ENCODE results near the gene DES.

Gene DES

GRCh38 chr2:219441451-219442255, 23.5 kb downstream of the DES start:
- DNase-seq = peak; percentile 30

- DNase-seq = no peak
Observed at GRCh38 chr2:219442256-219443015, 24.3 kb downstream of the DES start.

DNA sequence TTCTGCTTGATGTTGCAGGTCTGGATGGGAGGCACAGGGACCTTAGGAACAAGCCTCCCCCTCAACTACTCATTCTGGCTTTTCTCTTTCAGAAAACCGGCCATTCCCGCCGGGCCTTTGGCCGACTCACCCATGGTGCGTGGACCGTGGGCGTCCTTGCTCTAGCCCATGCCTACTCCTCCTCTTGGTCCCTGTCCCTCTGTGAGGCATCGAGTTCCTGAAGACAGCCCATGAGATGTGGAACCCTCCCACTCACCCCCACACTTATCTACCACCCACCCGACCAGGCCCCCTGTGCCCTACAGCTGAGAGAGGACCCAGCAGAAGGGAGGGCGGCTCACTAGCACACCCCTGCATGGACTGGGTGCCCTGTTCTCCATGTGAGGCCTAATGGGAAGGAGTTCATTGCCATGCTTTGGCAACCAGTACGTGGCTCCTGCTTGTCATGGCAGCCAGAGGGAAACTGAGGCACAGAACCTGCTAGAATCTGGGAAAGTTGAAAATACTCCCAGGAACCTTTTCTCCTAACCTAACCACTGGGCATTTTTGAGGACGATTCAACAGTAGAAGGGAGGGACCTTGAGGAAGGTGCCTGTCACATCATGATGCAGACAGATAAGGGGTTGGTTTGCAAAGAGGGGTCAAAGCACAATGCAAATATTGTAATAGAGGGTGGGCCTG, 25.0 kb downstream of the DES start:
- no peak for DNase-seq

- no peak for DNase-seq
Observed at GRCh38 chr2:219443697-219444023, 25.5 kb downstream of the DES start.

GRCh38 chr2:219444566-219445091, 26.5 kb downstream of the DES start:
- no peak for DNase-seq

- no peak for DNase-seq
Observed at GRCh38 chr2:219445220-219445640, 27.1 kb downstream of the DES start.

DNA sequence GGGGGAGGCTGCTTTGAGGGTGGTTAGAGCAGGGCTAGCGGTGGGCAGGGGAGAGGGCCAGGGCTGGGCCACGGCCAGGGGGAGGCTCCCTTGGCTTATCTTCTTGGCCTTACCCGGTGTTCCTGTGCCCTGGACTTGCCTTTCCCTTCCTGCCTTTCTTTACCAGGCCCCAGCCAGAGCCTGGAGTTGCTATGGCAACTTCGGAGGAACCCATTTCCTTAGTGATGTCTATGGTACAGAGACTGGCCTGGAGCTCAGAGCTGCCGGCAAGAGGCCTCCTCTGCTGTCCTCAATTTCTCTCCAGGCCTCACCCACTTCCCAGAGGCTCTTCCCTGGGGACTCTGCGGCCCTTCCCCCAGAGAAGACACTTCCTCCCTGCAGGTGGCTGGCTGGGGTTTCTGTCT, 27.9 kb downstream of the DES start:
- DNase-seq = no peak

DNA sequence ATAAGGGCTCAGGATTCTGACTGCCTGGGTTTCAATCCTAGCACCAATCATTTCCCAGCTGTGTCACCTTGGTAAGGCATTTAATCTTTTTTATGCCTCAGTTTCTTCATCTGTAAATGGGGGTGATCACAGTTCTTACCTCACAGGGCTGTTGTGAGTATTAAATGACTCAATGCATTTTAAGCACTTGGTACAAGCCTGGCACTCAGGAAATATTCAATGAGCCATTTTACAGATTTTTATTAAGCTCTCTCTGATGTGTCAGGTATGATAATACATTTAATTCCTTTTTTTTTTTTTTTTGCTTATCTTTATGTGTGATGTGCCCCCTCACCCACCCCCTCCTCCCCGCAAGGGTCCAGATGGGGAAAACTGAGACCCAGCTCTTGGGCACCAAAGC, 28.5 kb downstream of the DES start:
- DNase-seq = no peak

- DNase-seq = no peak
Observed at GRCh38 chr2:219447242-219448098, 29.3 kb downstream of the DES start.

DNA sequence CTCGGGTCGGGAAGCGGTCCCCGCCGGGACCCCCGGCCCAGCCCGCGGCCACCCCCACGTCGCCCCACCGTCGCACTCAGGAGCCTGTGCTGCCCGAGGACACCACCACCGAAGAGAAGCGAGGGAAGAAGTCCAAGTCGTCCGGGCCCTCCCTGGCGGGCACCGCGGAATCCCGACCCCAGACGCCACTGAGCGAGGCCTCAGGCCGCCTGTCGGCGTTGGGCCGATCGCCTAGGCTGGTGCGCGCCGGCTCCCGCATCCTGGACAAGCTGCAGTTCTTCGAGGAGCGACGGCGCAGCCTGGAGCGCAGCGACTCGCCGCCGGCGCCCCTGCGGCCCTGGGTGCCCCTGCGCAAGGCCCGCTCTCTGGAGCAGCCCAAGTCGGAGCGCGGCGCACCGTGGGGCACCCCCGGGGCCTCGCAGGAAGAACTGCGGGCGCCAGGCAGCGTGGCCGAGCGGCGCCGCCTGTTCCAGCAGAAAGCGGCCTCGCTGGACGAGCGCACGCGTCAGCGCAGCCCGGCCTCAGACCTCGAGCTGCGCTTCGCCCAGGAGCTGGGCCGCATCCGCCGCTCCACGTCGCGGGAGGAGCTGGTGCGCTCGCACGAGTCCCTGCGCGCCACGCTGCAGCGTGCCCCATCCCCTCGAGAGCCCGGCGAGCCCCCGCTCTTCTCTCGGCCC, 30.1 kb downstream of the DES start:
- no peak for DNase-seq

GRCh38 chr2:219448776-219449341, 30.7 kb downstream of the DES start:
- no peak for DNase-seq

DNA sequence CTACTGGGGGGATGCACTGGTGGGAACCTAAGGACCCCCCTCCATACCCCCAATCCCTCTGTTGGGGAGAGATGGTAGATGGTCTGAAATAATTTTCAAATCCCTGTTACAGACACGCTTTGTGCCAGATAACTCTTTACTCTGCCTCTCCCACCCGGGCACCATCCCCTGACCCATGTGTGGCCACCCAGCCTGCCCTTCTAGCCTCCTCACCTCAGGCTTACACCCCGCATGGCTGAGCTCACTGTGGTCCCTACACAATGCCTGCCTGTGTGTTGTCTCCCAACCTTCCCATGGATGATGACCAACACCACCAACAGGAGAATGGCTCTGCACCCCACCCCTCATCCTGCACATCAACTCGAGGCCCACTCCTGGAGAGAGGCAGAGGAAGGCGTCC, 31.4 kb downstream of the DES start:
- DNase-seq = no peak

DNA sequence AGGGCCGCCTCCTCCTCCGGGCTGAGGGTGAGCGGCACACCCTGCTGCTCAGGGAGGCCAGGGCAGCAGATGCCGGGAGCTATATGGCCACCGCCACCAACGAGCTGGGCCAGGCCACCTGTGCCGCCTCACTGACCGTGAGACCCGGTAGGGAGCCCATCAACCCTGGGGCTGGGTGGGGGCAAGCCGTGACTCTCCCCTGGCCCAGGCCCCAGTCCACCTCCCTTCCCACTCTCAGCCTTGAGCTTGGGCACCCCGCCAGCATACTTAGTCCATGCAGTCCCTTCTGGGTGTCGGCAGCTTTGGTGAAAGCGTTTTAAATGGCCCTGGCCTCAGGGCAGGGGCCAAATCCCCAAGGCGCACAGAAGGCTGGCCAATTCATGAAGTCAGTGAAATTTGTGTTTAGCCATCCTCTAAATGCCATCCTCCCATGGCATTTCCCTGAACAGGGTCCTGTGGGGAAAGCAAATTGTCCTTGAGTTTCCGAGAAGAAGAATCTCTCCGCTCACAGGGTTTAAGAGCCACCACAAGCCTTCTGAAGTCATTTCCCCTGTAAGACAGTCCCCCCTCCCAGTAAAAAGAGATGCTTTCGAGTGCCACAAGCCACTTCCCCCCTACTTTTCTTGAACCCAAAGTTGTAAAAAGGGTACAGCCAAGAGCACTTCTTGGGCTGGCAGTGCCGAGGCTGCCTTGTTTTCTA, 33.6 kb downstream of the DES start:
- no peak for DNase-seq

DNA sequence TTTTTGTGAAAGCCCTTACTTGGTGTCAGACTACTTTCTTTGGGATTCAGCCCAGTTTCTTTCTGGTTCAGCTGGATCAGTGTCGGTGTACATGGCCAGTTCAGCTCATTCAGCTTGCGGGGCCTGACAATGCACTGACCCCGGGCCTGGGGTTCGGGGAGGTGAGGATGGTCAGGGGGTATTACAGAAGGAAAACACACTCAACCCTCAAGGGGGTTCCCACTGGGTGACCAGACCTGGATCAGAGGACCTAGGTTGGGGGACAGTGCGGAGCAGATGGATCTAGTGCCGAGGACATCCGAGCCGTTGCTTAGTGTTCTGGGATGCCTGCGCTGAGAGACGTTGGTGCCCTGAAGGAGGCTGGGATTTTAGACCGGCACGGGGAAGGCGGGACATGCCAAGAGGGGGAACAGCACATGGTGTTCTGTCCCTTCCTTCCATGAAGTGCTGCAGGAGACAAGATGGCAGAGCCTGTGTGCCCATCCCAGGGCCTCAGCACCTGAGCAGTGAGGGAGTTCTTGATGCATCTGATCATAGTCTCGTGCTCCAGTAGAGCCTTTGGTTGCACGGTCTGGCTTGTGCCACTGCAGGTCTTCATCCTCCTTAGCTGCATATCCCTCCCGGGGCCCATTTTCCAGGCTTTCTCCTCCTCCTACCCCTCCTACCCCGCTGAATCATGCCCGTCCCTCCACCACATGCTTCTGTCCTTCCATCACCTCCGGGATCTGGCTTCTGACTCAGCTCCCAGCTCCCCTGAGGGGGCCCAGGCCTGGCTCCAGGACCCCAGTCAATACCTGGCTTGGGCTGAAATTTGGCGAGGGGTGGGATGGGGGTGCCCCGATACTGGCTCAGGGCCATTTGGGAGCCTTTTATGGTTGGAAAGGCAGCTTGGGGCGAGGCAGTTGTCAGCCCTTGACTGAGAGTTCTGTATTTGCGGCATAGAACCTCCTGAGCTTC, 34.5 kb downstream of the DES start:
- no peak for DNase-seq

- DNase-seq = no peak
Observed at GRCh38 chr2:219453671-219454590, 35.8 kb downstream of the DES start.

GRCh38 chr2:219455581-219455980, 37.4 kb downstream of the DES start:
- no peak for DNase-seq

GRCh38 chr2:219457784-219458369, 39.7 kb downstream of the DES start:
- DNase-seq = no peak

DNA sequence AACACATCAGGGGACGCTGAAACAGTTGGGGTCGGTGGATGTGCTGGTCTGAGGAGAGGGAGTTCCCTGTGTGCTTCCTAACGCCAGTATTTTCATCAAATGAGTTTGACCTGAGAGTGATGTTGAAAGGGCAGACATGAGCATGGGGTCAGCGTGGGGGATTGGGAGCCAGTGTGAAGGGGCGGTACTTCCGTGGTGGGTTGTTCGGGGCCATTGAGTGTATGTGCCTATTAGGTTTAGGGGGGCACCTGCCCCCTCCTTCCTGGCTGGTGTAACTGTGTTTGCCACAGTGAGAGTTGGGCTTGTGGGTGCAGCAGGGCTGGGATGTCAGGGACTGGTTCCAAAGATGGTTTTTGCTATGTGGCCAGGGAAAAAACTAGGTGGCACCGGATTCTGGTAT, 40.8 kb downstream of the DES start:
- no peak for DNase-seq

All from CD4-positive, alpha-beta T cell treated with Interleukin-4 for 4 hours (primary cell).